ENCODE measurements around the gene KLK10.

The KLK10 gene

DNA sequence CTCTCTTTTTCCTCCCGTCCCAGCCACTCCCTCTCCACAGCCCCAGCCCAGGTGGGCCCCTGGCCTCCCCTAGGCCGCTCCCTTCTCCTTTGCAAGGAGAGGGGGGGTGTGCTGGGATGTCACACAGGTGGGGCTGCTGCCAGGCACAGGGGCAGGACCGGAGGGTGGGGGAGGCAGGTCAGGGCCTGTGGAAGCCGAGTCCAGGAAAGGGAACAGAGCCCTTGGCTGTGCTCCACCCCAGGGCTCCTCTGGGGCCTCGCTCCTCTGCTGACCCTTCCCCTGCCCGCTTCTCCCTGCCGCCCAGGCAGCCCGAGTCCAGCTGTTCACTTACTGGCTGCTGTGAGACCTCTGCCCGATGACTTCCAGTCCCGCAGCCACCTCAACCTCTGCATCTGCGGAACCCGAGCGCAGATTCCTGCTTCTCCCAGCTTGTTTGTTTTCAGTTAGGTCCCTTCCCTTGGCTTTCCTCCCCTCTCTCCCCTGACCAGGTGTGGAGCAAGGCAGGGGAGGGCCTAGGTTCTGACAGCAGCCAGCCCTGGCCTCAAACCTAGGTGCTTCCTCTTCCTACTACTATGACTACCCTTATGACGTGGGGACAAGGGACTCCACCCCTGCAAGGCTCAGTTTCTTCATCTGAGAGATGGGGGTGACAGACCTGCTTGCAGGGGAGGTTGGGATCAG is 7.8 kb upstream of the KLK10 start:
- Histone ChIP-seq H3K27me3 (ENCODE audit: control insufficient read depth, insufficient read depth, low read length, poor library complexity, severe bottlenecking) (no peaks in the 10 kb centered on the region), H3K9me3 (ENCODE audit: control insufficient read depth, low read length) (no peaks in the 10 kb centered on the region), H3K27ac (ENCODE audit: insufficient read depth, low read depth, low read length, poor library complexity, severe bottlenecking) (no peak overlapping the region), H3K36me3 (ENCODE audit: control insufficient read depth, insufficient read depth, low read length) (no peaks in the 10 kb centered on the region), H3K4me3 (ENCODE audit: insufficient read depth, low read depth, low read length) (no peak overlapping the region), H3K4me1 (ENCODE audit: control insufficient read depth, insufficient read depth, low read length) (peaks cover 25% of the 10 kb centered on the region)
- 77 to 84% methylated on average over 14 of the region's 14 CpGs for WGBS, 2 experiments

DNA sequence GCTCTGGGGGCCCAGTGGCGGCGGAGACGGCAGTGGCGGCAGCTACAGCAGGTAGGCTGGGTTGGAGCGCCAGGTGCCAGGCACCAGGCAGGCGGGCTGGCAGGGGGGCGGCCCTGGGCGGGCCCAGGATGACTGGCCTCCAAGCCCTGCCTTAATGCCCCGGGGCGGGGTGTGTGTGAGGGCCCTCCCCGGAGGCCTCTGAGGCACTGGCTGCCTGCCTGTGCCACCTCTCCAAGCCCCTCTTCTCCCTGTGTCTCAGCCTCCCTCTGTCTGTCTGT is 7.0 kb upstream of the KLK10 start, which contains the start of gene KLK11:
KLK11 (minus strand) TSS at position 63 of the 278 bp plus-strand sequence. CDS start 985 bp downstream, outside the sequence.
- 91 to 92% methylated on average over 11 of the region's 11 CpGs for WGBS, 2 experiments
- Histone ChIP-seq H3K4me3 (ENCODE audit: insufficient read depth, low read depth, low read length) (no peak within 1 kb of the TSS), H3K9me3 (ENCODE audit: control insufficient read depth, low read length) (no peaks in the 10 kb centered on the region), H3K36me3 (ENCODE audit: control insufficient read depth, insufficient read depth, low read length) (no peaks in the 10 kb centered on the region), H3K27me3 (ENCODE audit: control insufficient read depth, insufficient read depth, low read length, poor library complexity, severe bottlenecking) (no peaks in the 10 kb centered on the region), H3K27ac (ENCODE audit: insufficient read depth, low read depth, low read length, poor library complexity, severe bottlenecking) (no peak within 1 kb of the TSS), H3K4me1 (ENCODE audit: control insufficient read depth, insufficient read depth, low read length) (peaks cover 25% of the 10 kb centered on the region)

- Histone ChIP-seq H3K27me3 (ENCODE audit: control insufficient read depth, insufficient read depth, low read length, poor library complexity, severe bottlenecking) (no peaks in the 10 kb centered on the region), H3K9me3 (ENCODE audit: control insufficient read depth, low read length) (no peaks in the 10 kb centered on the region)
- WGBS, 2 experiments, result 84 to 87% methylated on average over 18 of the region's 18 CpGs
These were observed 6.5 kb upstream of the KLK10 start for GRCh38 chr19:51025809-51026553.

DNA sequence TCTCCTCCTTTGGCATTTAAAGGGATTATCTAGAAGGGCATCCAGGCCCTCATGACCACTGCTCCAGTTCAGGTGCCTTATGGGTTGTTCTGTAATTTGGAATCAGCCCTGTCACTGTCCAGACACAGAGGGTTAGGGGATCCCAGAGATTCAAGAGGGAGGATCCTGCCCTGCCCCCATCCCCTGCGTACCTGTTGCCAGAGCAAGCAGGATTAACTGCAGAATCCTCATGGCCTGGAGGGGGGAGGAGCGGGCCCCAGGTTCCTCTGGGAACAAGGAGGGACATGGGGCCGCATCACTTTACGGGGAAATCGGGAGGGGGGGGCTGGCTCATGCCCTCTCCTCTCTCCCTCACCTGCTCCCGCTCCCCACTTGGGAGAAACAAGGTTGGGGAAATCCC is 5.9 kb upstream of the KLK10 start:
- H3K27me3 ChIP-seq (ENCODE audit: control insufficient read depth, insufficient read depth, low read length, poor library complexity, severe bottlenecking), result peaks cover 6% of the 10 kb centered on the region
- H3K4me3 ChIP-seq (ENCODE audit: insufficient read depth, low read depth, low read length), result no peak overlapping the region
- H3K4me1 ChIP-seq (ENCODE audit: control insufficient read depth, insufficient read depth, low read length), result peaks cover 25% of the 10 kb centered on the region
- WGBS, 2 experiments, result 85 to 87% methylated on average over 5 to 6 of the region's 6 CpGs
- H3K27ac ChIP-seq (ENCODE audit: insufficient read depth, low read depth, low read length, poor library complexity, severe bottlenecking), result no peak overlapping the region
- no peaks in the 10 kb centered on the region for H3K36me3 ChIP-seq (ENCODE audit: control insufficient read depth, insufficient read depth, low read length)
- no peaks in the 10 kb centered on the region for H3K9me3 ChIP-seq (ENCODE audit: control insufficient read depth, low read length)

More at GRCh38 chr19:51025809-51026553, 6.5 kb upstream of the KLK10 start:
- Histone ChIP-seq H3K4me1 (ENCODE audit: control insufficient read depth, insufficient read depth, low read length) (peaks cover 25% of the 10 kb centered on the region), H3K36me3 (ENCODE audit: control insufficient read depth, insufficient read depth, low read length) (no peaks in the 10 kb centered on the region), H3K27ac (ENCODE audit: insufficient read depth, low read depth, low read length, poor library complexity, severe bottlenecking) (no peak overlapping the region), H3K4me3 (ENCODE audit: insufficient read depth, low read depth, low read length) (no peak overlapping the region)

DNA sequence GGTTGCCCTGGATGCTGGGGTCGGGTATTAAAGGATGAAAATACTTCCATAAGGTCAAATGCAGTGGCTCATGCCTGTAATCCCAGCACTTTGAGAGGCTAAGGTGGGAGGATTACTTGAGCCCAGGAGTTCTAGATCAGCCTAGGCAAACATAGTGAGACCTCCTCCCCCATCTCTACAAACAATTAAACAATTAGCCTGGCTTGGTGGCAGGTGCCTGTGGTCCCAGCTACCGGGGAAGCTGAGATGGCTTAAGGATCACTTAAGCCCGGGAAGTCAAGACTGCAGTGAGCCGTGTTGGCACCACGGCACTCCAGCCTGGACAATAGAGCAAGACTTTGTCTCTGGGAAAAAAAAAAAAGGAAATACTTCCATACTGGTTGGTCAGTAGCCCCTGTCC is 5.4 kb upstream of the KLK10 start:
- Histone ChIP-seq H3K27ac (ENCODE audit: insufficient read depth, low read depth, low read length, poor library complexity, severe bottlenecking) (no peak overlapping the region), H3K4me1 (ENCODE audit: control insufficient read depth, insufficient read depth, low read length) (peaks cover 25% of the 10 kb centered on the region), H3K36me3 (ENCODE audit: control insufficient read depth, insufficient read depth, low read length) (no peaks in the 10 kb centered on the region), H3K27me3 (ENCODE audit: control insufficient read depth, insufficient read depth, low read length, poor library complexity, severe bottlenecking) (peaks cover 10% of the 10 kb centered on the region), H3K9me3 (ENCODE audit: control insufficient read depth, low read length) (no peaks in the 10 kb centered on the region), H3K4me3 (ENCODE audit: insufficient read depth, low read depth, low read length) (no peak overlapping the region)
- 77 to 81% methylated on average over 5 of the region's 5 CpGs for WGBS, 2 experiments

GRCh38 chr19:51023946-51024345 is 4.4 kb upstream of the KLK10 start:
- 89 to 91% methylated on average over 11 of the region's 11 CpGs for WGBS, 2 experiments
- H3K4me1 ChIP-seq (ENCODE audit: control insufficient read depth, insufficient read depth, low read length), result peaks cover 30% of the 10 kb centered on the region
- no peaks in the 10 kb centered on the region for H3K9me3 ChIP-seq (ENCODE audit: control insufficient read depth, low read length)
- H3K36me3 ChIP-seq (ENCODE audit: control insufficient read depth, insufficient read depth, low read length), result no peaks in the 10 kb centered on the region
- no peak overlapping the region for H3K27ac ChIP-seq (ENCODE audit: insufficient read depth, low read depth, low read length, poor library complexity, severe bottlenecking)
- no peak overlapping the region for H3K4me3 ChIP-seq (ENCODE audit: insufficient read depth, low read depth, low read length)
- H3K27me3 ChIP-seq (ENCODE audit: control insufficient read depth, insufficient read depth, low read length, poor library complexity, severe bottlenecking), result peaks cover 20% of the 10 kb centered on the region

- no peak overlapping the region for H3K4me3 ChIP-seq (ENCODE audit: insufficient read depth, low read depth, low read length)
- WGBS, 2 experiments, result 76 to 81% methylated on average over 14 of the region's 14 CpGs
- H3K27me3 ChIP-seq (ENCODE audit: control insufficient read depth, insufficient read depth, low read length, poor library complexity, severe bottlenecking), result peaks cover 34% of the 10 kb centered on the region
- H3K36me3 ChIP-seq (ENCODE audit: control insufficient read depth, insufficient read depth, low read length), result no peaks in the 10 kb centered on the region
- peaks cover 27% of the 10 kb centered on the region for H3K4me1 ChIP-seq (ENCODE audit: control insufficient read depth, insufficient read depth, low read length)
- no peak overlapping the region for H3K27ac ChIP-seq (ENCODE audit: insufficient read depth, low read depth, low read length, poor library complexity, severe bottlenecking)
- H3K9me3 ChIP-seq (ENCODE audit: control insufficient read depth, low read length), result no peaks in the 10 kb centered on the region
These were observed 3.0 kb upstream of the KLK10 start for GRCh38 chr19:51022526-51022925.

DNA sequence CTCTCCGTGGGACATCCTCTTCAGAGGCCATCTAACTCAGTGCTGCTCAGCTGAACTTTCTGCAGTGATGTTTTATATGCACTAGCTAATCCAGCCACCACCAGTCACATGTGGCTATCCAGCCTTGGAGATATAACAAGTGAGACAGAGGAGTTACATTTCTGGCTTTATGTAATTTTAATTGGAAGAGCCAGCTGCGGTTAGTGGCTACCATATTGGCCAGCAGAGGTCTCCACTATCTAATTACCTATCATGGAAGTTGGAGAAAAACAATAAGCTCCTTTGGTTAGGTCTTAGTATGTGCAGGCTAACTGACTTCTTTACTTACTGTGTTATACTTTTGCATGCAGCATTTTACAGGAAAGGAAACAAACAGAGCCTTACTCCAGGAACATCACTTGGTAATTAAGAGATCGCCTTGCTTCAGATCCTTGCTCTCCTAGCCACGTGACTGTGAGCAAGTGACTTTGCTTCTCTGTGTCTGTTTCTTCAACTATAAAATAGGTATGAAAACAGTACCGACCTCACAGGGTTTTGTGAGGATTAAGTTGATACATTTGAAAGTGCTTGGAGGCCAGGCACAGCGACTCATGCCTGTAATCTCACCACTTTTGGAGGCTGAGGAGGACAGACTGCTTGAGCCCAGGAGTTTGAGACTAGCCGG is 1.6 kb upstream of the KLK10 start:
- 50 to 55% methylated on average over 7 of the region's 7 CpGs for WGBS, 2 experiments
- H3K27me3 ChIP-seq (ENCODE audit: control insufficient read depth, insufficient read depth, low read length, poor library complexity, severe bottlenecking), result peaks cover 48% of the 10 kb centered on the region
- peaks cover 19% of the 10 kb centered on the region for H3K4me1 ChIP-seq (ENCODE audit: control insufficient read depth, insufficient read depth, low read length)

GRCh38 chr19:51018745-51019543 is 565 bp downstream of the KLK10 start:
- H3K4me1 ChIP-seq (ENCODE audit: control insufficient read depth, insufficient read depth, low read length), result peaks cover 10% of the 10 kb centered on the region
- no peaks in the 10 kb centered on the region for H3K9me3 ChIP-seq (ENCODE audit: control insufficient read depth, low read length)
- WGBS, 2 experiments, result 2% methylated on average over 67 to 68 of the region's 68 CpGs
- peaks cover 65% of the 10 kb centered on the region for H3K27me3 ChIP-seq (ENCODE audit: control insufficient read depth, insufficient read depth, low read length, poor library complexity, severe bottlenecking)
- H3K36me3 ChIP-seq (ENCODE audit: control insufficient read depth, insufficient read depth, low read length), result no peaks in the 10 kb centered on the region
- H3K4me3 ChIP-seq (ENCODE audit: insufficient read depth, low read depth, low read length), result peak overlapping the region; percentile 20
- no peak overlapping the region for H3K27ac ChIP-seq (ENCODE audit: insufficient read depth, low read depth, low read length, poor library complexity, severe bottlenecking)

More for the DNA sequence above, 1.6 kb upstream of the KLK10 start:
- Histone ChIP-seq H3K9me3 (ENCODE audit: control insufficient read depth, low read length) (no peaks in the 10 kb centered on the region), H3K4me3 (ENCODE audit: insufficient read depth, low read depth, low read length) (no peak overlapping the region), H3K36me3 (ENCODE audit: control insufficient read depth, insufficient read depth, low read length) (no peaks in the 10 kb centered on the region), H3K27ac (ENCODE audit: insufficient read depth, low read depth, low read length, poor library complexity, severe bottlenecking) (no peak overlapping the region)
